HG03039 (cell line): Measurements from ENCODE around the gene FN3KRP.

Experiments
- ATAC-seq: cut with Tn5 transposase; IDR thresholded peaks from one replicate; pipeline ENCODE4 v1.9.1; 2021; ENCODE audit warnings: mild to moderate bottlenecking, moderate library complexity; ENCODE audit not compliant: unreplicated experiment

FN3KRP gene

GRCh38 chr17:82775001-82775823 is 58.7 kb downstream of the FN3KRP start:
- no peak for ATAC-seq

GRCh38 chr17:82776454-82776853 is 59.9 kb downstream of the FN3KRP start:
- no peak for ATAC-seq
